Loucy (cell line): ENCODE measurements around the gene AACS.

Source experiments
- H2AFZ ChIP-seq: fragments of 200-600 bp; sonication (generic); 2 replicates; pipeline ENCODE4 v1.6.0; 2016; ENCODE audit warnings: antibody characterized with exemption, mild to moderate bottlenecking, low read length, moderate library complexity
- H3F3A ChIP-seq: fragments of 200-600 bp; 2 replicates; pipeline ENCODE4 v1.6.0; 2016; ENCODE audit warnings: antibody characterized with exemption, low read depth, mild to moderate bottlenecking
- H3K27me3 ChIP-seq: fragments of 200-600 bp; sonication (generic); 2 replicates; pipeline ENCODE4 v1.6.1; 2014; ENCODE audit warnings: low read length, mild to moderate bottlenecking; ENCODE audit not compliant: insufficient read depth, poor library complexity, severe bottlenecking
- H3K36me3 ChIP-seq: fragments of 200-600 bp; sonication (generic); 2 replicates; pipeline ENCODE4 v1.6.1; 2016; ENCODE audit warnings: low read length; ENCODE audit not compliant: insufficient read depth
- H3K4me1 ChIP-seq: fragments of 200-600 bp; sonication (generic); 2 replicates; pipeline ENCODE4 v1.5.1; 2014; ENCODE audit warnings: low read length, mild to moderate bottlenecking; ENCODE audit not compliant: insufficient read depth, poor library complexity, severe bottlenecking
- H3K4me2 ChIP-seq: fragments of 200-600 bp; sonication (generic); 2 replicates; pipeline ENCODE4 v1.6.0; 2014; ENCODE audit warnings: antibody characterized with exemption, low read length, low read depth, mild to moderate bottlenecking; ENCODE audit not compliant: poor library complexity, severe bottlenecking
- H3K4me3 ChIP-seq: fragments of 200-600 bp; sonication (generic); 2 replicates; pipeline ENCODE4 v1.5.1; 2014; ENCODE audit warnings: low read length, mild to moderate bottlenecking, mixed read lengths; ENCODE audit not compliant: poor library complexity, severe bottlenecking
- H3K79me2 ChIP-seq: fragments of 200-600 bp; sonication (generic); 2 replicates; pipeline ENCODE4 v1.6.1; 2014; ENCODE audit warnings: low read length; ENCODE audit not compliant: insufficient read depth
- H3K9ac ChIP-seq: fragments of 200-600 bp; sonication (generic); 2 replicates; pipeline ENCODE4 v1.6.0; 2014; ENCODE audit warnings: mild to moderate bottlenecking, low read depth, low read length, moderate library complexity; ENCODE audit not compliant: poor library complexity, severe bottlenecking
- H3K9me2 ChIP-seq: fragments of 200-600 bp; sonication (generic); replicated peaks from 2 replicates; pipeline ENCODE4 v1.6.1; 2016; ENCODE audit warnings: low read depth, low read length, mixed read lengths
- H3K9me3 ChIP-seq: fragments of 200-600 bp; sonication (generic); 2 replicates; pipeline ENCODE4 v1.6.1; 2014; ENCODE audit warnings: mild to moderate bottlenecking, antibody characterized with exemption, low read length, low read depth; ENCODE audit not compliant: insufficient read depth
- H4K20me1 ChIP-seq: fragments of 200-600 bp; sonication (generic); 2 replicates; pipeline ENCODE4 v1.6.0; 2014; ENCODE audit warnings: antibody characterized with exemption, low read length, mild to moderate bottlenecking; ENCODE audit not compliant: insufficient read depth, poor library complexity, severe bottlenecking
- EZH2phosphoT487 ChIP-seq: fragments of 200-600 bp; IDR thresholded peaks from 2 replicates; pipeline ENCODE4 v1.6.1; 2018; ENCODE audit warnings: antibody characterized with exemption, mild to moderate bottlenecking, moderate library complexity, borderline replicate concordance
- TF ChIP-seq, protein P1 (sequence below): fragments of 200-600 bp; sonication (generic); conservative IDR thresholded peaks from 2 replicates; pipeline ENCODE4 v1.5.1; 2014; ENCODE audit warnings: mild to moderate bottlenecking, antibody characterized with exemption, low read length

AACS gene

GRCh38 chr12:125186471-125187147, 121.4 kb downstream of the AACS start:
- TF ChIP-seq, protein P1, sequence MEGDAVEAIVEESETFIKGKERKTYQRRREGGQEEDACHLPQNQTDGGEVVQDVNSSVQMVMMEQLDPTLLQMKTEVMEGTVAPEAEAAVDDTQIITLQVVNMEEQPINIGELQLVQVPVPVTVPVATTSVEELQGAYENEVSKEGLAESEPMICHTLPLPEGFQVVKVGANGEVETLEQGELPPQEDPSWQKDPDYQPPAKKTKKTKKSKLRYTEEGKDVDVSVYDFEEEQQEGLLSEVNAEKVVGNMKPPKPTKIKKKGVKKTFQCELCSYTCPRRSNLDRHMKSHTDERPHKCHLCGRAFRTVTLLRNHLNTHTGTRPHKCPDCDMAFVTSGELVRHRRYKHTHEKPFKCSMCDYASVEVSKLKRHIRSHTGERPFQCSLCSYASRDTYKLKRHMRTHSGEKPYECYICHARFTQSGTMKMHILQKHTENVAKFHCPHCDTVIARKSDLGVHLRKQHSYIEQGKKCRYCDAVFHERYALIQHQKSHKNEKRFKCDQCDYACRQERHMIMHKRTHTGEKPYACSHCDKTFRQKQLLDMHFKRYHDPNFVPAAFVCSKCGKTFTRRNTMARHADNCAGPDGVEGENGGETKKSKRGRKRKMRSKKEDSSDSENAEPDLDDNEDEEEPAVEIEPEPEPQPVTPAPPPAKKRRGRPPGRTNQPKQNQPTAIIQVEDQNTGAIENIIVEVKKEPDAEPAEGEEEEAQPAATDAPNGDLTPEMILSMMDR: no peak
- TF ChIP-seq EZH2phosphoT487: no peak
- no peaks in the 10 kb centered on the region for H3K4me1 ChIP-seq
- no peaks in the 10 kb centered on the region for H3K9me2 ChIP-seq
- H3K79me2 ChIP-seq: no peaks in the 10 kb centered on the region
- H3K4me3 ChIP-seq: no peak overlapping the region
- no peaks in the 10 kb centered on the region for H4K20me1 ChIP-seq
- no peaks in the 10 kb centered on the region for H3K36me3 ChIP-seq
- H3F3A ChIP-seq: no peaks in the 10 kb centered on the region
- H3K27me3 ChIP-seq: no peaks in the 10 kb centered on the region
- H2AFZ ChIP-seq: no peak overlapping the region
- H3K9me3 ChIP-seq: no peaks in the 10 kb centered on the region
- H3K4me2 ChIP-seq: no peak overlapping the region
- H3K9ac ChIP-seq: no peak overlapping the region

DNA sequence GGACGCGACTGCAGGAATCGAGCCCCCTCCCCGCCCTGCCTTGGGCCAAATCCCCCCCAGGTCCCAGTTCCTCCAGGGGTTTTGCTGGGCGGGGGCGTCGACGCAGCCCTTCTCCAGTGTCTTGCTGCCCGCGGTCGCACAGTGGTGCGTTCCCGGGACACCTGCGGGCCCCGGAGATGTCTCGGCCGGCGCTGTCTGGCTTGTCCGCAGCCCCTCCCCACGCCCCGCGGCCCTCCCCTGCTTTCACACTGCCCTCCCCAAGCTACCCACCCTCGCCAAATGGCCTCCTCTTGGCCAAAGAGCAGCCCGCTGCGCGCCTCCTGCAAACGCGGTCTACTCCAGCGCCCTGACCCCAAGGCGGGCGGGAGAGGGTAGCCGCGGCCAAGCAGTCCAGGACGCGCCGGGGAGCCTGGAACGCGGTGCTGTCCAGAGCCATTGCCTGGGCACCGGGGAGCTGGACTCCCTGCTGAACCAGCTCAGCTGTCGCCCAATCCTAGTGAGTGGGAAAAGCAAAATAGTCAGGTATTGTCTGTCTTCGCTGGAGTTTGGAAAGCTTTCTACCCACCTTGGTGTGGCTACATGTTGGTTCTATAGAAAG, 122.0 kb downstream of the AACS start:
- Histone ChIP-seq H3K4me1 (no peaks in the 10 kb centered on the region), H3K9me3 (no peaks in the 10 kb centered on the region), H3K4me2 (no peak overlapping the region), H2AFZ (no peak overlapping the region), H3K36me3 (no peaks in the 10 kb centered on the region), H3K27me3 (no peaks in the 10 kb centered on the region), H3F3A (no peaks in the 10 kb centered on the region), H3K79me2 (no peaks in the 10 kb centered on the region), H3K4me3 (no peak overlapping the region), H4K20me1 (no peaks in the 10 kb centered on the region), H3K9me2 (no peaks in the 10 kb centered on the region), H3K9ac (no peak overlapping the region)
- no peak for TF ChIP-seq EZH2phosphoT487
- TF ChIP-seq, protein P1: no peak

DNA sequence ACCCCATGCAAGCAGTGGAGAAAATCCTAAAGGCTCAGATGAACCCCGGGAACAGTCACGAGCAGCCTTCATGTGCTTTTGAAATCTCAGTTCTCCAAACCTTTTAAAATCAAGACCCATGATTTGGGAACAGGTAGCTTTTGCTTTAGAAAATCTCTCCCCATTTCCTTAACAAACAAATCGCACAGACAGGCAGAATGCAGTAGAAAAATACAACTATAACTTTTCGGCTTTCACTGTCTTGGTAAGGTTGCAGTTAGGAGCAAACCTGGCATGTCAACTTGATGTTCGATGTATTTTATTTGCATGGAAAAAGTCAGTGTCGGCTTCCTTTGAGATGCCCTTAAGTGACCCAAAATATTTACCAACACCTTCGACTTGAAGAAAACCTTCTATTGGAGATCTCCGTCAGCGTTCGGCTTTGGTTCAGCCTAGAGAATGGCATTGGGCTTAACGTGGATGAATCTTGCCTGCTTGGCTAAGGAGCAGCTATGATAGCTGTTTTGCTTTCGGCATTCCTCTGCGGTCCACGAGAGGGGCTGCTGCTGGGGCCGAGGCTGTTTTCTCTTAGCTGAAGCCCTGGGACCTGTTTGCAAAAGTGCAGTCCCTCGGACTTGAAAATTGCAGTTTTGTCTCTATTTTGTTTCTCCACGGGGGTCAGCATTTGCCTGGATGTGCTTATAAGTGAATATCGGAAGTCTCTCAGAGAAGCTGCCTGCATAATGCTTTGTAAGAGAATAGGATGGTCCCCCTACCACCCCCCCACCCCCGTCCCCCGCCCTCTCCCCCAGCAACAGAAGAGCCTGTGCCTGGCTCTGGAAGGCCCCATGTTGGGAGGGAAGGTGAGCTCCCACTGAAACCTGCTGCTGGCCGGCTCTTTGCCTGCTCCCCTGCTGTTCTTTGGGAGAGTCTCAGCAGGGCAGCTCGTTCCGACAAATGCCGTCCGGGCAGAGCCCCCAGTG, 122.8 kb downstream of the AACS start:
- H3K4me1 ChIP-seq: no peaks in the 10 kb centered on the region
- H3K36me3 ChIP-seq: no peaks in the 10 kb centered on the region
- H2AFZ ChIP-seq: no peak overlapping the region
- no peak overlapping the region for H3K4me3 ChIP-seq
- no peaks in the 10 kb centered on the region for H3F3A ChIP-seq
- H3K27me3 ChIP-seq: no peaks in the 10 kb centered on the region
- H3K9ac ChIP-seq: no peak overlapping the region
- H3K79me2 ChIP-seq: no peaks in the 10 kb centered on the region
- no peaks in the 10 kb centered on the region for H4K20me1 ChIP-seq
- TF ChIP-seq EZH2phosphoT487: no peak
- TF ChIP-seq, protein P1: no peak
- H3K9me2 ChIP-seq: no peaks in the 10 kb centered on the region
- no peak overlapping the region for H3K4me2 ChIP-seq
- H3K9me3 ChIP-seq: no peaks in the 10 kb centered on the region
